Measurements from ENCODE around the gene ZCCHC13.

DNA sequence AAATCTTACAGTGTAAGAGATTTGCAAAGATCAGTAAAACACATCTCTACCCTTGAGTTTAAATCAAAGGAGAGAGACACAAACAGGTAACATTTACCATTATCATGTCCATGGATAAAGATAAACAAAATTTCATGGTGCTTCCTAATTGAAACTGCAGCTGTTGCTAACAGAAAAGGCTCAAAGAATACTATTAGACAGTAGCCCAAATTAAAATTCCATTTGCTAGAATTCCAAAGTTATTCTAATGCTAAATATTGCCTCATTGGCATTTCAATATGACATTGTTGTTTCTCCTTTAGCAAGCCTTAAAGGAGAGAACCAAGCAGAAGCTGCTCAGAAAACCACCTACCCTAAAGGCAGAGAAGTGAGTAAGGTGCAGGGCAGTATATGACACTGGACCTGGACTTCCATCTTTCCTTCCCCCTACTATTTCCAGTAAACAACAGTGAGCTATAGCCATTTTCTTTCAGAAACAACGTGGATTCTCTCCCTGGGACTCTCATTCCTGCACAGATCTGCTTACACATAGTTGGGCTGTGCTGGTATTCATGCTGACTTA lies 19.5 kb upstream of the ZCCHC13 start:
- TF ChIP-seq, protein P1, sequence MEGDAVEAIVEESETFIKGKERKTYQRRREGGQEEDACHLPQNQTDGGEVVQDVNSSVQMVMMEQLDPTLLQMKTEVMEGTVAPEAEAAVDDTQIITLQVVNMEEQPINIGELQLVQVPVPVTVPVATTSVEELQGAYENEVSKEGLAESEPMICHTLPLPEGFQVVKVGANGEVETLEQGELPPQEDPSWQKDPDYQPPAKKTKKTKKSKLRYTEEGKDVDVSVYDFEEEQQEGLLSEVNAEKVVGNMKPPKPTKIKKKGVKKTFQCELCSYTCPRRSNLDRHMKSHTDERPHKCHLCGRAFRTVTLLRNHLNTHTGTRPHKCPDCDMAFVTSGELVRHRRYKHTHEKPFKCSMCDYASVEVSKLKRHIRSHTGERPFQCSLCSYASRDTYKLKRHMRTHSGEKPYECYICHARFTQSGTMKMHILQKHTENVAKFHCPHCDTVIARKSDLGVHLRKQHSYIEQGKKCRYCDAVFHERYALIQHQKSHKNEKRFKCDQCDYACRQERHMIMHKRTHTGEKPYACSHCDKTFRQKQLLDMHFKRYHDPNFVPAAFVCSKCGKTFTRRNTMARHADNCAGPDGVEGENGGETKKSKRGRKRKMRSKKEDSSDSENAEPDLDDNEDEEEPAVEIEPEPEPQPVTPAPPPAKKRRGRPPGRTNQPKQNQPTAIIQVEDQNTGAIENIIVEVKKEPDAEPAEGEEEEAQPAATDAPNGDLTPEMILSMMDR (conservative IDR thresholded peaks at IDR 0.05 in 1 of 2, IDR thresholded peaks at IDR 0.05 in 1 of 2; ENCODE audit: low read depth in 1 of 2, low read length in 2 of 2): no peak
- no peak for TF ChIP-seq EZH2 (IDR thresholded peaks at IDR 0.05; ENCODE audit: low read length, missing control alignments)
